GM11168 (cell line): ENCODE data around the gene CHST15.
"Not testable (repeated sequence)": the region's sequence is repeated elsewhere in the genome, so short reads cannot be mapped to it uniquely, and the experiment has no call there.

Source experiments
- in situ Hi-C: fragments of 300-500 bp; cut with MboI; formaldehyde crosslinking; loops from one replicate; pipeline ENCODE4 v1.12.0; 2022; ENCODE audit warnings: low sequenced_read_pairs; ENCODE audit not compliant: unreplicated experiment

CHST15 gene

GRCh38 chr10:124035306-124035927 is 58.0 kb downstream of the CHST15 start:
- in situ Hi-C loops: no loop called here

DNA sequence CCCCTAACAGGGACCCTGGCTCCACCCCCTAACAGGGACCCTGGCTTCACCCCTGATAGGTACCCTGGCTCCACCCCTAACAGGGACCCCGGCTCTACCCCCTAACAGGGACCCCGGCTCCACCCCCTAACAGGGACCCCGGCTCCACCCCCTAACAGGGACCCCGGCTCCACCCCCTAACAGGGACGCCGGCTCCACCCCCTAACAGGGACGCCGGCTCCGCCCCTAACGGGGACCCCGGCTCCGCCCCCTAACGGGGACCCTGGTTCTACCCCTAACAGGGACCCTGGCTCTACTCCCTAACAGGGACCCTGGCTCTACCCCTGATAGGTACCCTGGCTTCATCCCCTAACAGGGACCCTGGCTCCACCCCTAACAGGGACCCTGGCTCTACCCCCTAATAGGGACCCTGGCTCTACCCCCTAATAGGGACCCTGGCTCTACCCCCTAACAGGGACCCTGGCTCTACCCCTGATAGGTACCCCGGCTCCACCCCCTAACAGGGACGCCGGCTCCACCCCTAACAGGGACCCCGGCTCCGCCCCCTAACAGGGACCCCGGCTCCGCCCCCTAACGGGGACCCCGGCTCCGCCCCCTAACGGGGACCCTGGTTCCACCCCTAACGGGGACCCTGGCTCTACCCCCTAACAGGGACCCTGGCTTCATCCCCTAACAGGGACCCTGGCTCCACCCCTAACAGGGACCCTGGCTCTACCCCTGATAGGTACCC is 58.7 kb downstream of the CHST15 start:
- in situ Hi-C loops: not testable (repeated sequence)

GRCh38 chr10:124033887-124034218 is 59.5 kb downstream of the CHST15 start:
- in situ Hi-C loops: no loop called here

- in situ Hi-C loops: no loop called here
These were observed 60.2 kb downstream of the CHST15 start for GRCh38 chr10:124032971-124033886.

DNA sequence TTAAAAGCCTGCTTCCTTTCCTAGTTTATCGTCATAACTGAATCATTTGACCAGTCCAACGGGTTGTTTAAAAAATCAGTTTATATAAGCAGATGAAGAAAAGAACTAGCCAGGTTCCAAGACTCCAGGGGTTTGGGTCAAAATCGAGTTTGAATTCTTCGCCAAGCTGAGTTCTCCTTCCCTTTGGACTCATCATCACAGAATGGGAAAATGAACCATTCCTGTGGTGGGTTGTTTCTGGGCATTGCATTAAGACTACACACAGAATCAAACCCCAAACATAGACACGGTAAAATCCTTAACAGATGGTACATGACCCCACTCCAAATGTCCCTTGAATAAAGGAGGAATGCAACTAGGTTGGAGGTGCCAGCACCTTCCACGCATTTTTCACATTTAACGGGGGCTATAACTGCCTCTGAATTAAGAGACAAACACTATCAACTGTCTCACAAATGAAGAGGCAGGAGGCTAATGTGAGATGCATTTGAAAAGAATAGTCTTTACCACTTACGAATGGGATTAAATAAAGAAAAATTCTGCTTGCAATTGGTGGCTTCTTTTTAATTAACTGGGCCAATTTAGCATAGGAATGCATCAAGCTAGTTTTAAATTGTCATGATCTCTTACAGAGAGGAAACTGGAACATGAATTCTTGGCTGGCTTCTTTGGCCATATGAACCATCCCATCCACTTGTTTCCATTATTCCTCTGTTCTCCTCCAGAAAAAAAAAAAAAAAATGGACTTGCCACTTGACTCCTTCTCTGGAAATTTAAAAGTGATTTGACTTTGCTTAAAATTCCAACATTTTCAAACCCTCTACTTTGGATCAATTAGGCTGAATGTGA is 61.1 kb downstream of the CHST15 start:
- in situ Hi-C loops: no loop called here

DNA sequence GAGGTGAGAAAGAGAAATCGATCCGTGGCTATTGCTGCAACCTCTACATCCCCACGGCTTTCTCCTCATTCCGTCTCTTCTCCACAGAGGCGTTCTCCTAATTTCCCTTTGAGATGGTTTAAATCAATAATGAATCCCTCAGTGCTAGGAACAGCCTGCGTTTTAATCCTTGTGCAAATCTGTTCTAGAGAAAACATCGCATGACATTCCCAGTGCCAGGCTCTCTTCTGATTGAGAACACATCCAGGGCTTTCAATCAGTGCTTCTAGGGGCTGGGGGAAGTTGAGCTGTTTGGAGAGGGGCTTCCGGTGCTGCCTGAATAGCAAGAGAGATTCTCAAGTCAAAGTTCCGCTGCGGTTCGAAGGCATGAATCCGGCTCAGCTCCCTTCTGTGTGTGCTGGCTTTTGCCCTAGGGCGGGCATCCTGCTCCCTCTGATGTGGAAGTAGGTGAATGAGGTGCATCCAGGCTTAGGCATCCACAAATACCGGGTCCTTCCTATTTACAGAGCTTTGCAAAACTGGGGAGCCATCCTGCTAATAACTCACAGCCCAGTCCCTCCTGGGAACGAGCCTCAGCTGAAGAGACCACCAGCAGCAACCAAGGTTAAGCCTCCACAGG is 62.8 kb downstream of the CHST15 start:
- in situ Hi-C loops: no loop called here

DNA sequence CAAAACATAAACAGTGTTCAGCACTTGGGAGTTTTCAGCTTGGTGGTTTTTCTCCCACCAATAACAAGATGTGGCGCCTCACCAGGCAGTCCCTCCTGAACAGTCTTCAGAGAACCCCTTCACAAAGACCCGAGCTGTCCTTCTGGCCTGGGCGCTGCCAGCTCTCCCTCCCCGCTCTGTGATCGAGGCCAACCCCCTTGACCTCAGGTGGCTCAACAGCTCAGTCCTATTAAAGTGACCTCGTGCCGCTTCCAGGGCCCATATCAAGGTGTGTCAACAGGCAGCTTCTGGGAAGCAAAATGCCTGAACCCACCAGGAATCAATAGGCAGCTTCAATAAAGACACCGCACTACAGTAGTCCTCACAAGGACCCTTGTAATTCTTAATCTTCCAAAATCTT is 63.3 kb downstream of the CHST15 start:
- in situ Hi-C loops: no loop called here

DNA sequence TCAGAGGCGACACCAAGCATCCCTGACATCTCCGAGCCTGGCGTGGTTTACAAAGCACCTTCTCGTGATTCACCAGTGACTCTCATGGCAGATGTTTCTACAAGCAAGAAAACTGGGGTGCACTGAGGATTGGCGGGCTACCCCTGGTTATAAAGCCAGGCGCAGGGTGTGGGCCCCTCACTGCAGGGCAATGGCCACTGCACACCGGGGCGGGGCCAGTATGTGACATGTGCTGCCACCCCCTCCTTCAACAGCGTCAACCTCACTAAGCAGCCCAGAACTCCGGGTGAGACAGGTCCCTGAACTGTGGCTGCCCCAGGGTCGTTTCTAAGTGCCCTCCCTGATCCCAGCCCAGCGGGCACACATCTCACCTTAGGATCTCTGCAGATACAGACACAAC is 63.8 kb downstream of the CHST15 start:
- in situ Hi-C loops: no loop called here

GRCh38 chr10:124028700-124029480 is 64.5 kb downstream of the CHST15 start:
- in situ Hi-C loops: no loop called here

GRCh38 chr10:124027651-124028050 is 65.7 kb downstream of the CHST15 start:
- in situ Hi-C loops: no loop called here

GRCh38 chr10:124027031-124027611 is 66.3 kb downstream of the CHST15 start:
- in situ Hi-C loops: no loop called here

DNA sequence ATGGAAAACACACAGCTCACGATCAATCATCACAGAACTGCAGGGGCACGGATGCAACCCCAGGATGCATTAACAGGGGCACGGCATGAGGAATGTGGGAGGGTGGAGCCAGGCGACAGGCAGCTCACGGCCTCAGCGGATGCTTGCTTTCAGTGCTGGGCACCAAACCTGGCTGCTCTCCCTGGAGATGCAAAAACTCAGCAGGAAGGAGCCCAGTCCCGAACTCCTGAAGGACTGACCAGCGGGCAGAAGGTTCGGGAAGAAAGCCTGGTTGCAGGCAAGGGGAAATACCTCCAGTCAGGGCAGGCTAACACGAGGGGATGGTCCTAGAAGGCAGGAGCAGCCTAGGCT is 66.8 kb downstream of the CHST15 start:
- in situ Hi-C loops: no loop called here

- in situ Hi-C loops: no loop called here
These were observed 67.5 kb downstream of the CHST15 start for GRCh38 chr10:124025660-124026588.

DNA sequence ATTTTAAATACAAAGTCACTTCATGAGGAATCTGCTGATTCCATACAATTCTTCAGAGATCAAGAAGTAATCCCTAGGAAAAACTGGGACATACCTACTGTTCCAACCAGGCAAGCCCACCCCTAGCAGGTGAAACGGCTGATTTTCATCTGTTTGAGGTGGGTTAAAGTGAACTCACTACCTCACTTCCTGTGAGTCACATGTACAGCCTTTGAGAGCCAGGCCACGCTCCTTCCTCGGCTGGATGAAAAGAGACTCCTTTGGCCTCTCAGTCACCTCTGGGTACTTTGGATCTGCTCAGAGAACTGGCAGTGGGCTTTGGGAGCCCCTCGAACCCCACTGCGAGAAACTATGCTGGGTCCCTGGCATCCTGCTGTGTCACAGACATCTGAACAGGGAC is 68.2 kb downstream of the CHST15 start:
- in situ Hi-C loops: no loop called here

DNA sequence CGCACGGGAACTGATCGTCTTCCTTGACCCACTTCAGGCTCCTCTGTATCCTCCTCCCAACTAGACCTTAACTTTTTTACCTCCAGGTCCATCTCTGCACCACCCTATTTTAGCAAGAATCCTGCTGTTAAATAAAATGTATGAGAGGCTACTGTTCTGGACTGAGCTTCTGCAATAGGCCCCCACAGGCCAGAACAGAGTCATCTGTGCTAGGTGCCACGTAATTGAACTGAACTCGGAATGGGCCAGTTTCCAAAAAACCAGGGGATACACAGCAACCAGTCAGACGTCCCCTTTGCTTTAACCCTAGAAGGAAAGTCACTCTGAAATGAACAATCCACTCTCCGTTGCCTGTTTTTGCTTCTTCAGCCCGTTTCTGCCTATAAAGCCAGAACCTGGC is 71.3 kb downstream of the CHST15 start:
- in situ Hi-C loops: no loop called here

DNA sequence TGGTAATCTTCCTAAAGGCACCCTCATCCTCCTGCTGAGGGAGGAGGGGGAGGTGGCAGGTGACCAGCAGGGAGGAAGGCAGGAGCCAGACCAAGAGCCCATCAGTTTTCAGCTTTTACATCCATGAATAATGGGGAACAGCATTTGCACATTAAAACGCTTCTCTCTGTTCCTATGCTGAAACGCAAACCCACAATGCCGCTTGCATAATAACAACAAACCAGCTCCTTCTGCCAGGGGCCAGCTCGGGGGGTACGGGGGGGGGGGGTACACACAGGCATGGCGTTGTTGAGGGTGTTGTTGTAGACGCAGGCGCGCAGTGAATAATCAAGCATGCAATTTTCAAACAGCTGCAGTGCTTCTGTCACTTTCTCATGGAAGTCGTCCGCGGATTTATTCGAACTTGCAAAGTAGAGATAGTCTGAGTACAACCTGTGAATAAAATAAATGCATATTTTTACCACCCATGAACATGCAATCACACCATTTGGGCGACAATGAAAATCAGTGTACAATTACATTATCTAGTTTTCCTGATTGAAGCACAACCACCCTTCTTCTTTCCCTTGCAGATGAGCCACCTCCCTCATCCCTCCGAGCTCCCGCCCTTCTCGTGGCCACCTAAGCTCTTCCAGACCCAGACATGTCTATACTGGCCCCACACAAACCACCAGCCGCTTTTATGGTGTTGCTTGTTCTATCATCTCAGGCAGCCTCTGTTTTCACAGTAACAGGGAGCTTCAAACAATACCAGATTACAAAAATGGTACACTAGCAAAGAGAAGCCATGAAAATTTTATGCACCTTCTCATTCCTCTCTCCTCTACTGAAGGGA is 72.2 kb downstream of the CHST15 start:
- in situ Hi-C loops: no loop called here
